LNCAP (cell line): ENCODE results near the gene FHDC1.

Source experiments
- CTCF ChIP-seq: fragments of 450-650 bp; IDR thresholded peaks from 2 replicates; pipeline ENCODE4 v1.5.1; 2017; ENCODE audit warnings: mild to moderate bottlenecking

Gene FHDC1

DNA sequence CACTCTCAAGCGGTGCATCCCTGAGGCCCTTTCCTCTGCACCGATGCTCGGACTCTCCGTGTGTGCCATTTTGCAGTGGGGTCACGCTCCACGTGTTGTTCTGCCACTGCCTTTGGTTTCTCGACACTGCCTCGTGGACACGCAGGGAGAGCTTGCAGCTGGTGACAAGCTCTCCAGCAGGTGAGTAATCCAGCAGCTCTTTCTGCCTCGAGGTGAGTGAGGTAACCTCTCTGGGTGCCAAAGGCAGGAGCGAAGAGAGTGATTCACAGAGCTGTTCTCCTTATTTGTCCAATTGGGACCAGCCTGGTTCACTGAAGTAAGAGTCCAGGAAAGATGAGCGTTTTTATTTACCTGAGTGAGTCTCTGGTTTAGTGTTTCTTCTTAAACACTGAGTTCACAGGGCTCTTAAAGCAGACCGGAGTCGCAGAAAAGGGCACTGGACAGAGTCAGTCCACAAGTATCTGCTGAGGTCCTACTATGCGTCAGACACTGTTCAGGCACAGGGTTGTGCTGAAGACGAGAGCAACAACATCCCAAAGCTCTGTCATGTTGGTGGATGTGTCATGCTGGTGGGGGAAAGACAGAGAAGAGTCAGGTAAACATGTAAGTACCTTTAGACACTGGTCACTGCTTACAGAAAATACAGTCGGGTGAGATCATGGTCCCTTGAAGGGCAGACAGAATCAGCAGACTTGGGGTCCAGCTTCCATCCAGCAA is 61.8 kb downstream of the FHDC1 start:
- no peak for TF ChIP-seq CTCF

- no peak for TF ChIP-seq CTCF
Measured at GRCh38 chr4:152998861-152999260, 62.7 kb downstream of the FHDC1 start.

- no peak for TF ChIP-seq CTCF
Measured at GRCh38 chr4:152999346-153000075, 63.4 kb downstream of the FHDC1 start.

DNA sequence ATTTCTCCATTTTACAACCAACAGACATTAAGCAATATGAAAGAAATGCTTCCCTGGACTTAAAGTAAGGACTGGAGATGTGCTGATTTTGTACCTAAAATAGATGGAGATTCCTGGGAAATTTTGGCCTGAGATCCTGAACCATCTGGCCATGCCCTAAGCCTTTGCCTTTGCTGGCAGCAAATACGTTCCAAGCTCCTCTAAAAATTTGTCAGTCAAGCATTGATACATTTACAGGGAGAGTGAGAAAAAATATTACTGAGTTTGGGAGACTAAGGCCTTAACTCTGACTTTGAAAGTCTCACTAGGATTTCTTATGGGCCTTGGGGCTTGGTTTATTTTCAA is 63.9 kb downstream of the FHDC1 start:
- TF ChIP-seq CTCF = no peak

DNA sequence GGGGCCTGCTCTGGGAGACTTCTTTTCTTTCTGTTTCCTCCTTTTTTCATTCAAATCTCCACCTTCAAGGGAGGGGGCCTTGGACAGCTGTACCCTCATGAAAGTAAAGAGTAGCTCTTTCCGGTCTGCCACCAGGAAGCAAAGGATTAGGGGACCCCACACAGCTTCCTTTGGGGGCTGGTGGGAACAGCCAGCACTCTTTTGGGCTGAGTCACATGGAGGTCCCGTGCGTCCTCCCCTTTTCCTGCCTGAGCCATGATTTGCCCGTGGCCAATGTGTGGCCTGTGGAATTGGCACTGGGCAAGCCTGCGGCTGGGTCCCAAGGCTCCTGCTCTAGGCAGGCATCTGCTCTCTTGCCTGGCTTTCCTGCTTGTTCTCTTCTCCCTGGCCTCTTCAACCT is 65.5 kb downstream of the FHDC1 start:
- no peak for TF ChIP-seq CTCF

DNA sequence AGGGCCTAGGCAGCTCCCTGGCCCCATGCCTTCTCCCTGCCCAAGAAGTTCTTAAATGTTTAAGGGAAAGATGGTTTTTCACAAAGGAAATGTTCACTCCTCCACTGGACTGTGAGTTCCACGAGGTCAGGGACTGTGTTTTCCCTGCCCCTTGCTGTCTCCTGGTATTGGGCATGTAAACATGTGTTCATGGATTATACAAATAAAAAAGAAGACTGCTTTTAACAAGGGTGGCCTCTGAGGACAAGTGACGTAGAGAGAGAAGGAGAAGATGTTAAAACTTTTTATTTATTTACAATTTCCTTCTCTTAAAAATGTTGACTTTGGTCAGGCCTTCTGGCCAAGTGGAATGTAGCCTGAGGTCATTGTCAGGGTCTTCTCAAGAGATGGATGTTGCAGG is 66.0 kb downstream of the FHDC1 start:
- TF ChIP-seq CTCF = no peak

DNA sequence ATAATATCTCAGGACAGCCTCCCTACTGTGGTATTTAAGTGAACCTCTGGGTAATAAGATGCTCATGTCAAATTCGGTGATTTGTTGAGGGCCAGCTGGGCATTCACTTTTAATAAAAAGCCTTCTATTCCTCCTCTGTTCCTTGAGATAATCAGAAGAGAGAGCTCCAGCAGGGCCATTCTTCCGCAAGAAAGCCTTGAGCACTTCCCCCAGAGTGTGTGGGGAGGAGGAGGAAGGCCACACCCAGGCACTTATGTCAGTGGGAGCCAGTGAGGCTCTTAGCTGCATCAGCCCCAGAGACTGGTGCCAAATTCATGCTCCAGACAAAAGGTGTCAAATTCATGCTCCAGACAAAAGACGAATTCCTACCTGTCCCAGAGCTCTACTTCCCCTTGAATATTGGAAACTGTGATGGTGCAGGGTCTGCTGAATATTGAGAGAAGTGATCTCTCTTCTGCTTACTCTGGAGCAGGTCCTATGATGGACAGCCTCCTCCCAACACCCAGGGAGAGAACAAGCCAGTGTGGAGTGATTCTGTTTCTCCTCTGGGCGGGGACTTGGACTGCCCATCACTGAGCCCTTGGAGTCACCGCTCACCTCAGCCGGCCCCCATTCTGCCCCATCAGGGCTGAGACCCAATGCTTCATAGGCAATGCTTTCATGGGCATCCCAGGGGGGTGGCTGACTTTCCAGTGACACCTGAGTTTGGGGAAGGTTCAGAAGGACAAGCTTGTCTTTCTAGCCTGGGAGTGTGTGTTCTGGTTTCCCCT is 68.1 kb downstream of the FHDC1 start:
- no peak for TF ChIP-seq CTCF
